ENCODE data around the gene DEPP1.

DEPP1 gene

GRCh38 chr10:44968091-44968490 lies 10.5 kb downstream of the DEPP1 start:
- no peak for FAIRE-seq
- no peak for DNase-seq (ENCODE audit: low spot score)

- DNase-seq (ENCODE audit: low spot score) (no peak), FAIRE-seq (no peak)
Observed at GRCh38 chr10:44967616-44968015, 11.0 kb downstream of the DEPP1 start.

DNA sequence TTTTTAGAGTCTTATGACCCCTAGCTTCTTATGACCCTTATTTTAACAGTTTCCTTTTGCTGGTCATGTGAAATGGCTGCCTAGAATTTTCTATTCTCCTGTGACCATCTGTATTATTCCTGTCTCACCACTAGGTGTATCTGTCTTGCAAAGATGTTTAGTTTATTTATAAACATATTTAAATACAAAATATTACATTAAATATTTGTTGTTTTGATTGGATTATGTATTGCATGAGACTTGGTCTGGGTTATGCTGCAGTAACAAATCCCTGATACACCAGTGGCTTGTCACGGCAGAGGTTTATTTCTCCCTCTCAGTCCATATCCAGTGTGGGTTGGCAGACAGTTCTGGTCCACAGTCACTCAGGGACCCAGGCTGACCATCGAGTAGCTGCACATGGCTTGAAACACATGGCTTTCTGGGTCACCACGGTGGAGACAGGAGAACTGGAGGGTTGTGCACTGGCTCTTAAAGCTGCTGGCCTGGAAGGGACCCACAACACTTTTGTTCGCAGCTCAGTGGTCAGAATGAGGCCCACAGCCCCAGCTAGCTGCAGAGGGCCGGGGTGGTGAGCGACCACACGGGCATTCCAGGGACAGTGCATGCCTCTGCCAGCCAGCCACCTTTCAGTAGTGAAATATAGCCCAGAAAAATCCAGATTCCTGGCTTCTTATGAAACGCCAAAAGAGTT lies 11.6 kb downstream of the DEPP1 start:
- DNase-seq (ENCODE audit: low spot score) = no peak
- peak; percentile 8 for FAIRE-seq

DNA sequence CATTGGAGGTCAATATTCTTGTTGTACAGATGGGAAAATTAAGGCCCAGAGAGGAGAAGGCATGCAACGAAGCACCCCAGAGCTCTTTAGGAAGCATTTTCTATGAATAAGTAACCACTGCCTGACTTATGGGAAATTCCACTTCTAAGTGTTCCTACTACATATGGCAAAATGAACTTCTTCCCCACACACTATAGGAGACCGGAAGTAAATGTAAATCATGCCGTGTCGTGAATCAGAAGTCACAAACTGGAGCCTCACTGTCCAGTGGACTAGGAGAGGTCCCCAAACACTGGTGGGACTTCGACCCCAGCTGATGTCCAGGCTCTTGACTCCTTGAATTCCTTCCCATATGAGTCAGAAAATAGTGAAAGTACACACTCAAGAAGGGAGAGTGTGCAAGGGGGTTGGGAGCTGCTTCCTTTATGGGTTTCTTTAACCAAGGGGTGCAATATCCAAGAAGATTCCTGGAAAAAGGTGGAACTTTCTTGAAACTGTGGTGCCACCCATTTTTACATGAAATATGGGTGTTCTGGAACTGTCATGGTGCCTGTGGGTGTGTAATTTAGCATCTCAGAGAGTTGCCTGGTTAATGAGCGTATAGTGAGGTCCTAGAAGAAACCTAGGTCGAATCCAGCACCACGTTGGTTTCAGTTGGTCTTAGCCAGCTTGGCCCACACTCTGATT lies 12.3 kb downstream of the DEPP1 start:
- DNase-seq (ENCODE audit: low spot score) (peak; percentile 81), FAIRE-seq (peak; percentile 79)

GRCh38 chr10:44965651-44966097 lies 12.9 kb downstream of the DEPP1 start:
- FAIRE-seq (no peak), DNase-seq (ENCODE audit: low spot score) (no peak)

DNA sequence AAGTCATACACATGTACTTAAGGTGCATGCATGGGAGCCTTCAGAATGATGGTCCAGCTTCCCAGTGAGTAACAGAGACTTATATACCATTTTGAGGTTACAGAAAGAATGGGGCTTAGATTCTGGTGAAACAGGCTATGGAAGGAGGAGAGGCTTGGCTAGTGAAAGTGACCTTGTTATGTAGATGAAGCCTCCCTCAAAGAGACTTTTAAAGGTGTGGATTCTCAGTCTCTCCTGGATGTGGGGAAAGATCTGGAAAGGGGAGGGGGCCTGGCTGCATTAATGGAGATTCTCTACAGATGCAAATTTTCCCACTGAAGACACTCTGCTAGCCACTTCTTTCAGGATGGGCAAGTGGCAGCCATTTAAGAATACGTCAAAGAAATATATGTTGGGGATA lies 13.5 kb downstream of the DEPP1 start:
- no peak for DNase-seq (ENCODE audit: low spot score)
- FAIRE-seq = no peak

GRCh38 chr10:44963772-44964633 lies 14.6 kb downstream of the DEPP1 start:
- peak; percentile 81 for FAIRE-seq
- DNase-seq (ENCODE audit: low spot score) = peak; percentile 86

DNA sequence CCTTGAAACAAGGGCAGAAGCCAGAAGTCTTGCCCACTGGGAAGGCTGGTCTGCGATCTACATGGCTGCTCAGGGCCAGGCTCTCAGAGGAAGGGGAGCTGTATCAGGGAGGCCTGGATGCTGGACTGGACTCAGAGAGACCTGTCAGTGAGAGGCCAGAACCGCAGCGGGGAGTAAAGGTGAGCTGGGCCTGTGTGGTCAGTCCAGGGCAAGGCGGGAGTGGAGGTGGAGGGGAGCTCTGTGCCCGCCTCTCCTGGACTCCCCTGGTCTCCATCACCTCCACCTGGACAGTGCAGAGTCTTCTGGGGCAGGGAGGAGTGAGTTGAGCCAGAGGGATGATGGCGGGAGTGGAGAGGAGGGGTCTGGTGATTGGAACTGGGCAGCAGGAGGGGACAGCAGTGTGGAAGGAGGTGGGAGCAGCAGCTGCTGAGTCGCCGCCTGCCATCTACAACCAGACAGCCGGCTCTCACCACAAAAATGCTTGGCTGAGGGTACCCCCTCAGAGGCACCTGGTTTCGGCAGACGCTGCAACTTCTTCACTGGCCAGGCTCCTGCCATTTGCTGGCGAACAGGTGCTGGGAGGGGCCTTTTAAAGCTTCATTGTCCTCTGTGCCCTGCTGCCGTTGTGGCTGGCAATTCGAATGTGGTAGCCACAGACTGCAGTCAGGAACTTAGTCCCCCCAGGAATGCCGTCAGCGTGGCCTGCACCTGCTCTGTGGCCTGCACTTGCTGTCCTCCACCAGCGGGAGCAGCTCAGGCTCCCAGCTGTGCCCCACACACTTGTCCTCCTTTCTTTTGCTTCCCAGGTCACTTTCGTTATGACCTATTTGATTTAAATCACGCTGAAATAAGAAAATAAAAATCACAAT lies 15.5 kb downstream of the DEPP1 start:
- FAIRE-seq (no peak), DNase-seq (ENCODE audit: low spot score) (peak; percentile 45)

DNA sequence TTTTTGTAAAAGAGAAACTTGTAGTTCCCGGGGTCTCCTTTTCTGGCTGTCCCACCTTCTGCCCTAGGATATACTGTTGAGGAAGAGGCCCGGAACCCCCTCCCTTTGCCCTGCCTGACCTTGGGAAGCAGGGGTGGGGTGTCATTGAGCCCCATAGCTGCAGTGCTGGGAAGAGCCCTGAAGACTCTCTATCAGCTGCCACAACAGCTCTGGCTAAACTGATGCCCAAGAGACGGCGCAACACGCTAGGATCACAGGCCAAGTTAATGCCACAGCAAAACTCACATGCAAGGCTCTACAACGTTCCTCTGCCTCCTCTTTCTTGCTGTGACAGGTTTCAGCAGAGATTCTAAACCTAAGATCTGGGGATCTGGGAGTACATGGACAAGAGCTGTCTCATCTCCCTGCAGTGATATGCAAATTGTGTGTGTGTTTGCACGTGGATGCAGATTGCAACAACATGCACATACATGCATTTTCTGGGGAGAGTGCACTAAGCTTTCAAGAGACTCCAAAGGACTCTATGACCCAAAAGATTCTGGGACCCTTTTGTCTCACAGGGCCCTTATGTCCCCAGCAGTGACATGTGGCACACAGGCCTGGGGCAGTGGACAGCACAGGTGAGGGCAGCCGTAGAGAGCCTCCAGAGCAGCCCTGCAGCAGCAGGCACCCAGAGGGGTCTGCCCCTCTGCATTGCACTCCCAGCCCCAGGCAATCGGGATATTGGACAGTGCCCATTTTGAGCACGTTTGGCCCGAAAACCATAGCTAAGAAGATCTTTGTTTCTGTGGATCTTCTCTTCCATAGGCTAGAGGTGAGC lies 16.5 kb downstream of the DEPP1 start:
- no peak for DNase-seq (ENCODE audit: low spot score)
- FAIRE-seq = no peak

GRCh38 chr10:44961230-44961571 lies 17.4 kb downstream of the DEPP1 start:
- no peak for FAIRE-seq
- DNase-seq (ENCODE audit: low spot score) = no peak

DNA sequence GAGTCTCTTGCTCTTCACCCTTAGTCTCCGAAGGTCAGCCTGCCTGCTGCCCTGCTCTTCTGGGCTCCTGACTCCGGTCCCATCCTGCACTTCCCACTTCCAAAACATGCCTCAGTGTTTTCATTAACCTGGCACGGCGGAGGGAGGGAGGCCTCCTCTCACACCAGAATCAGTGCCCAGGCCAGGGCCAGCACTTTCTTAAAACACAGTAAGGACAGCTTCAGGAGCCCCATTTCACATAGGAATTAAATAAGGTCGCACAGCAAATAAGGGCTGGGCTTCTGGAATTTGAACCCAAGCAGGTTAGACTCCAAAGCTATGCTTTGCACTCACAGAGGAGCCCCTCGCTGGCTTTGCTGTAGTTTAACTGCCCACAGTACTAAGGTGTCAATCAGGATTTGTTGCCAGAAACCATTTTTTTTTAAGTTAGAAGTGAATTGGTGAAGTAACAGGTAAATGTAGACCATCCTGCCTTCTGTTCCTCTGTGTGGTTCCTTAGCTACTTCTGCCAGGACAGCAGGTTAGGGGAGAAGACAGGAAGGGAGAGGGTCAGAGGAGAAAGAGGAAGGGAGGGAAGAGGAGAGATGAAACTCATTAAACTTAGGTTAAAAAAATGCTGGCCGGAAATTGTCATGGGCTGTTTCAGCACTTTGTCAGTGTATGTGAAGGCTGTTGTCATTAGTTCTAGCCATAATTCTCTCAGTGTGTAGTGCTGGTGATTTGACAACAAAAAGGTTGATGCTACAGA lies 18.0 kb downstream of the DEPP1 start:
- FAIRE-seq (no peak), DNase-seq (ENCODE audit: low spot score) (no peak)

- DNase-seq (ENCODE audit: low spot score) = no peak
- no peak for FAIRE-seq
Observed at GRCh38 chr10:44960088-44960460, 18.5 kb downstream of the DEPP1 start.

GRCh38 chr10:44959247-44960087 lies 19.1 kb downstream of the DEPP1 start, which contains the start of gene RASSF4:
Gene RASSF4, plus strand, starts transcription at chr10:44959802. Its CDS starts 10,401 bp downstream, at chr10:44970203.
- no peak for FAIRE-seq

GRCh38 chr10:44958898-44959246 lies 19.7 kb downstream of the DEPP1 start:
- DNase-seq (ENCODE audit: low spot score) (no peak), FAIRE-seq (no peak)

More at GRCh38 chr10:44959247-44960087, 19.1 kb downstream of the DEPP1 start, which contains the start of gene RASSF4:
- DNase-seq (ENCODE audit: low spot score) = peak; percentile 71

GRCh38 chr10:44958196-44958897 lies 20.3 kb downstream of the DEPP1 start:
- peak; percentile 79 for DNase-seq (ENCODE audit: low spot score)
- FAIRE-seq = peak; percentile 65

- FAIRE-seq = no peak
- no peak for DNase-seq (ENCODE audit: low spot score)
Observed at GRCh38 chr10:44956717-44957706, 21.6 kb downstream of the DEPP1 start.

DNA sequence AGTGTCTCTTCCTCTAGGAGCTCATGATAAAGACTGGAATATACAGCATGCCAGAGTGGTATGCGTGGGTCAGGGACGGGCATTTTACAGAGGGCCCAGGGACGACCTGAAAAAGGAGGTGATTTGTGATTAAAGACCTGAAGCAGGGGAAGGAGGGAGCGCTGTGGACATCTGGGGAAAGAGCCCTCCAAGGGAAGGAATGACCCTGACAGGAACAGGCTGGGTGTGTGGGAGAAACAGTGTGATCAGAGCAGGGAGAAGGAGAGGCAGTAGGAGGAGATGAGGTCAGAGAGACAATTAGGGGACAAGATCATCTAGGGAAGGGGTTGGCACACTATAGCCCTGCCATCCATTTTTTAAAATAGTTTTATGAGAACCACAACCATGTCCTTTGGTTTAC lies 22.4 kb downstream of the DEPP1 start:
- DNase-seq (ENCODE audit: low spot score) (no peak), FAIRE-seq (no peak)
